ENCODE results near the gene ANGPTL8. TPM values are rescaled to one million over a fixed set of nuclear protein-coding genes. Genes with fewer than 3 reads are reported as not detected.

ANGPTL8 gene
- total RNA-seq, 1 experiment from 2014 or later = not detected

DNA sequence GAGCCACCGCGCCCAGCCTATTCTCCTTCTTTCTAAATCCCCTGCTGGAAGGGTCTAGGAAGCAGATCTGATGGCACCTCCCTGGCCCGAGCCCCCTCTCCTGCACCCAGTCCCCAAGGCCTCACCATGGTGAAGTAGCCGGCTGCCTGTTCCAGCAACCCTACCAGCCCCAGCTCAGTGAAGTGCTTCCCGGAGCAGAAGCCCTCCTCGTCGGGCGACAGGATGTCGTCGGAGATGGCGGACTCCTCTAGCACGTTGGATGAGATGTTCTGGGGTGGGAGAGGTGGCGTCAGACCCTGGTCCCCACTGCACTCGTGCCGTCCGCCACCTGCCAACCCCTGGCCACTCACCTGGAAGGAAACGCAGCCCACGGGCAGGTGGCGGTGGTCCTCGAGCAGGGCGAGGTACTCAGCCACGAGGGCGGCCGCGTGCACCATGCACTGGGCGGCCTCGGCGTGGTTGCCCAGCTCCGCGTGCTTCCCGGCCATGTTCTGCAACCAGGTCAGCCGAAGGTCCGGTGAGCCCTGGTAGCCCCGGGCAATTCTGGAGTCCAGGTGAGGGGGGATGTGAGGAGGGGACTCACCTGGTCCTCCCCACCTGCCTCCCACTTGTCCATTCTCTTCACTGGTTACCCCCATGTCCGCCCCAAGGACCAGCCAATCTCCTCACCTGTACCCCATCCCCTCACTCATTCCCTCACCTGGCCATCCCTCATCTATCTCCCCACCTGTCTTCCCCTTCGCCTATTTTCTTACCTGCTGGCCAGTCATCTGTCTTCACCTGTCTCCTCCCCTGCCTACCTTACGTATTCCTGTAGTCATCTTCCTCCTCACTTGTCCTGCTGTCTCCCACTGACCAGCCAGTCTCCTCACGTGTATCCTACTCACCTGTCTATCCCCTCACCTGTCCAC lies 30.6 kb upstream of the ANGPTL8 start:
- H3K79me2 ChIP-seq (ENCODE audit: low read length) = no peaks in the 10 kb centered on the region
- no peaks in the 10 kb centered on the region for H3K36me3 ChIP-seq (ENCODE audit: insufficient read depth, low read length)
- no peak overlapping the region for H3K9ac ChIP-seq (ENCODE audit: low read length)
- H2AFZ ChIP-seq (ENCODE audit: low read length) = no peak overlapping the region
- no peak for DNase-seq
- no peak overlapping the region for H3K4me2 ChIP-seq (ENCODE audit: low read depth, low read length, poor library complexity, severe bottlenecking)
- no peak overlapping the region for H3K27ac ChIP-seq (ENCODE audit: low read length)
- H4K20me1 ChIP-seq (ENCODE audit: insufficient read depth, low read depth, low read length) = no peaks in the 10 kb centered on the region
- no peak overlapping the region for H3K4me3 ChIP-seq (ENCODE audit: low read length)
- H3K4me1 ChIP-seq (ENCODE audit: low read length) = no peaks in the 10 kb centered on the region
- H3K27me3 ChIP-seq (ENCODE audit: low read length) = no peaks in the 10 kb centered on the region
- H3K9me3 ChIP-seq (ENCODE audit: low read length) = peaks cover 4% of the 10 kb centered on the region; the same call in 1 of the 2 replicates
- no peaks in the 10 kb centered on the region for H3K9me2 ChIP-seq (replicated peaks; ENCODE audit: insufficient read depth, low read length)

- H3K79me2 ChIP-seq (ENCODE audit: low read length) = no peaks in the 10 kb centered on the region
- H4K20me1 ChIP-seq (ENCODE audit: insufficient read depth, low read depth, low read length) = no peaks in the 10 kb centered on the region
- no peak for DNase-seq
- H3K4me3 ChIP-seq (ENCODE audit: low read length) = no peak overlapping the region
- no peak overlapping the region for H3K4me2 ChIP-seq (ENCODE audit: low read depth, low read length, poor library complexity, severe bottlenecking)
- H3K9me3 ChIP-seq (ENCODE audit: low read length) = peaks cover 4% of the 10 kb centered on the region; the same call in 1 of the 2 replicates
- no peaks in the 10 kb centered on the region for H3K36me3 ChIP-seq (ENCODE audit: insufficient read depth, low read length)
- H3K27ac ChIP-seq (ENCODE audit: low read length) = no peak overlapping the region
- no peaks in the 10 kb centered on the region for H3K27me3 ChIP-seq (ENCODE audit: low read length)
- no peak overlapping the region for H3K9ac ChIP-seq (ENCODE audit: low read length)
- H2AFZ ChIP-seq (ENCODE audit: low read length) = no peak overlapping the region
- H3K9me2 ChIP-seq (replicated peaks; ENCODE audit: insufficient read depth, low read length) = no peaks in the 10 kb centered on the region
- no peaks in the 10 kb centered on the region for H3K4me1 ChIP-seq (ENCODE audit: low read length)
Observed at GRCh38 chr19:11209839-11210655, 29.4 kb upstream of the ANGPTL8 start.

DNA sequence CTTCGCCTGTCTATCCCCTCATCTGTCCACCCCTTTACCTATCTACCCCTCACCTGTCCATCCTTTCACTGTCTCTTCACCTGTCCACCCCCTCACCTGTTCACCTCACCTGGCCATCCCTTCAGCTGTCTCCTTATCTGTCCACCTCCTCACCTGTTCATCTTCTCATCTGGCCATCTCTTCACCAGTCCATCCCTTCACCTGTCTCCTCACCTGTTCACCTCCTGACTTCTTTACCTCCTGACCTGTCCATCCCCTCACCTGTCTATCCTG lies 28.8 kb upstream of the ANGPTL8 start:
- no peak overlapping the region for H3K27ac ChIP-seq (ENCODE audit: low read length)
- DNase-seq = no peak
- H3K4me2 ChIP-seq (ENCODE audit: low read depth, low read length, poor library complexity, severe bottlenecking) = no peak overlapping the region
- H3K4me3 ChIP-seq (ENCODE audit: low read length) = no peak overlapping the region
- H3K27me3 ChIP-seq (ENCODE audit: low read length) = no peaks in the 10 kb centered on the region
- no peaks in the 10 kb centered on the region for H3K4me1 ChIP-seq (ENCODE audit: low read length)
- peaks cover 4% of the 10 kb centered on the region; the same call in 1 of the 2 replicates for H3K9me3 ChIP-seq (ENCODE audit: low read length)
- no peaks in the 10 kb centered on the region for H3K9me2 ChIP-seq (replicated peaks; ENCODE audit: insufficient read depth, low read length)
- no peaks in the 10 kb centered on the region for H4K20me1 ChIP-seq (ENCODE audit: insufficient read depth, low read depth, low read length)
- H3K79me2 ChIP-seq (ENCODE audit: low read length) = no peaks in the 10 kb centered on the region
- no peak overlapping the region for H2AFZ ChIP-seq (ENCODE audit: low read length)
- no peak overlapping the region for H3K9ac ChIP-seq (ENCODE audit: low read length)
- H3K36me3 ChIP-seq (ENCODE audit: insufficient read depth, low read length) = no peaks in the 10 kb centered on the region

DNA sequence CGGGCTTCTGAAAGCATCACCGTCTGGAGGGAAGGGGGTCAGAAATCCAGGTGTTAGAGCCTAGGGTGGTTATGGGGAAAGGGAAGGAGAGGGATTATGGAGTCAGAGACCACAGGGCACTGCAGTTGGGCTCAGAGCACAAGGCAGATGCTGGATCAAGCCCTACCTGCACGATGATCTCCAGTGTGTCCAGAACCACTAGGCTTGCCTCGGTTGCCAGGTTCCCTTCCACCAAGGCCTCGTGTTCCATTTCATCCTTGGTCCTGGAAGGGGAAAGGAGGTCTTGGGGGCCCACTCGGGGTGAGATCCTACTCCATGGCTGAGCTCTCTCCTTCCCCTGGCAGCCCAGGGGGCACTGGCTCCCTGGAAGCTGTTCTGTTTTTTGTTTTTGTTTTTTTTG lies 25.0 kb upstream of the ANGPTL8 start:
- H3K4me1 ChIP-seq (ENCODE audit: low read length) = no peaks in the 10 kb centered on the region
- H3K36me3 ChIP-seq (ENCODE audit: insufficient read depth, low read length) = no peaks in the 10 kb centered on the region
- no peak overlapping the region for H3K4me2 ChIP-seq (ENCODE audit: low read depth, low read length, poor library complexity, severe bottlenecking)
- no peak overlapping the region for H3K9ac ChIP-seq (ENCODE audit: low read length)
- H3K27ac ChIP-seq (ENCODE audit: low read length) = no peak overlapping the region
- no peaks in the 10 kb centered on the region for H3K27me3 ChIP-seq (ENCODE audit: low read length)
- H3K79me2 ChIP-seq (ENCODE audit: low read length) = no peaks in the 10 kb centered on the region
- H4K20me1 ChIP-seq (ENCODE audit: insufficient read depth, low read depth, low read length) = no peaks in the 10 kb centered on the region
- peaks cover 4% of the 10 kb centered on the region; the same call in 1 of the 2 replicates for H3K9me3 ChIP-seq (ENCODE audit: low read length)
- no peaks in the 10 kb centered on the region for H3K9me2 ChIP-seq (replicated peaks; ENCODE audit: insufficient read depth, low read length)
- no peak overlapping the region for H2AFZ ChIP-seq (ENCODE audit: low read length)
- no peak overlapping the region for H3K4me3 ChIP-seq (ENCODE audit: low read length)
- DNase-seq = no peak

GRCh38 chr19:11221082-11221598 lies 18.3 kb upstream of the ANGPTL8 start:
- Histone ChIP-seq H3K27ac (ENCODE audit: low read length) (no peak overlapping the region), H3K9ac (ENCODE audit: low read length) (no peak overlapping the region)
- DNase-seq = no peak

DNA sequence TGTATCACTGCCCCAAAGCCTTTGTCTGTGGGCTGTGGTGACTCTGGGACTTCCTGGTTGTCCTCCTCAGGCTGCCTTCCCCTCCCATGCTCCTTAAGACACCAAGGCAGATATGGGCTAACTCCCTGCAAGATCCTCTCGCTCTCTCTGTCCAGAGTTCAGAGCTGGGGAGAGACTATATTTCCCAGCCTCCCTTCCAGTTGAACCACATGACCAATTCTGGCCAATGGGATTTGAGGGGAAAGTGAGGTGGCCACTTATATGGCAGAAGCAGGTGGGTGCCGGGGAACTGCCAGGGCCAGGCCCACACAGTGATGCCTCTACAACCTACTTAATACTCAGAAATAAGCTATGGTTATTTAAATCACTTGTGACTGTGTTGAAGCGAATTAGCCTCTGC lies 16.2 kb upstream of the ANGPTL8 start:
- H3K9me2 ChIP-seq (replicated peaks; ENCODE audit: insufficient read depth, low read length) = no peaks in the 10 kb centered on the region

More at GRCh38 chr19:11221082-11221598, 18.3 kb upstream of the ANGPTL8 start:
- no peaks in the 10 kb centered on the region for H3K9me2 ChIP-seq (replicated peaks; ENCODE audit: insufficient read depth, low read length)
- H3K9me3 ChIP-seq (ENCODE audit: low read length) = no peaks in the 10 kb centered on the region
- no peaks in the 10 kb centered on the region for H3K79me2 ChIP-seq (ENCODE audit: low read length)
- H3K4me1 ChIP-seq (ENCODE audit: low read length) = no peaks in the 10 kb centered on the region
- H3K4me2 ChIP-seq (ENCODE audit: low read depth, low read length, poor library complexity, severe bottlenecking) = no peak overlapping the region
- H2AFZ ChIP-seq (ENCODE audit: low read length) = no peak overlapping the region
- H3K36me3 ChIP-seq (ENCODE audit: insufficient read depth, low read length) = no peaks in the 10 kb centered on the region
- no peaks in the 10 kb centered on the region for H3K27me3 ChIP-seq (ENCODE audit: low read length)
- H4K20me1 ChIP-seq (ENCODE audit: insufficient read depth, low read depth, low read length) = no peaks in the 10 kb centered on the region
- H3K4me3 ChIP-seq (ENCODE audit: low read length) = no peak overlapping the region

GRCh38 chr19:11224429-11224828 lies 15.0 kb upstream of the ANGPTL8 start:
- no peak overlapping the region for H3K4me3 ChIP-seq (ENCODE audit: low read length)
- H4K20me1 ChIP-seq (ENCODE audit: insufficient read depth, low read depth, low read length) = no peaks in the 10 kb centered on the region
- no peaks in the 10 kb centered on the region for H3K27me3 ChIP-seq (ENCODE audit: low read length)
- no peak overlapping the region for H3K27ac ChIP-seq (ENCODE audit: low read length)
- no peak overlapping the region for H2AFZ ChIP-seq (ENCODE audit: low read length)
- H3K36me3 ChIP-seq (ENCODE audit: insufficient read depth, low read length) = no peaks in the 10 kb centered on the region
- no peaks in the 10 kb centered on the region for H3K9me2 ChIP-seq (replicated peaks; ENCODE audit: insufficient read depth, low read length)
- no peak overlapping the region for H3K4me2 ChIP-seq (ENCODE audit: low read depth, low read length, poor library complexity, severe bottlenecking)
- DNase-seq = no peak
- no peak overlapping the region for H3K9ac ChIP-seq (ENCODE audit: low read length)
- H3K9me3 ChIP-seq (ENCODE audit: low read length) = no peaks in the 10 kb centered on the region
- no peaks in the 10 kb centered on the region for H3K79me2 ChIP-seq (ENCODE audit: low read length)
- H3K4me1 ChIP-seq (ENCODE audit: low read length) = no peaks in the 10 kb centered on the region

More for the DNA sequence above, 16.2 kb upstream of the ANGPTL8 start:
- Histone ChIP-seq H3K4me3 (ENCODE audit: low read length) (no peak overlapping the region), H3K79me2 (ENCODE audit: low read length) (no peaks in the 10 kb centered on the region), H3K4me2 (ENCODE audit: low read depth, low read length, poor library complexity, severe bottlenecking) (no peak overlapping the region), H3K4me1 (ENCODE audit: low read length) (no peaks in the 10 kb centered on the region), H4K20me1 (ENCODE audit: insufficient read depth, low read depth, low read length) (no peaks in the 10 kb centered on the region), H3K9ac (ENCODE audit: low read length) (no peak overlapping the region), H3K27ac (ENCODE audit: low read length) (no peak overlapping the region), H3K9me3 (ENCODE audit: low read length) (no peaks in the 10 kb centered on the region), H2AFZ (ENCODE audit: low read length) (no peak overlapping the region), H3K27me3 (ENCODE audit: low read length) (no peaks in the 10 kb centered on the region), H3K36me3 (ENCODE audit: insufficient read depth, low read length) (no peaks in the 10 kb centered on the region)
- no peak for DNase-seq

- Histone ChIP-seq H2AFZ (ENCODE audit: low read length) (no peak overlapping the region), H3K36me3 (ENCODE audit: insufficient read depth, low read length) (no peaks in the 10 kb centered on the region), H3K79me2 (ENCODE audit: low read length) (no peaks in the 10 kb centered on the region), H3K4me1 (ENCODE audit: low read length) (no peaks in the 10 kb centered on the region), H3K4me2 (ENCODE audit: low read depth, low read length, poor library complexity, severe bottlenecking) (no peak overlapping the region), H3K4me3 (ENCODE audit: low read length) (no peak overlapping the region), H3K9me3 (ENCODE audit: low read length) (no peaks in the 10 kb centered on the region), H3K27me3 (ENCODE audit: low read length) (no peaks in the 10 kb centered on the region), H3K27ac (ENCODE audit: low read length) (no peak overlapping the region), H3K9ac (ENCODE audit: low read length) (no peak overlapping the region), H4K20me1 (ENCODE audit: insufficient read depth, low read depth, low read length) (no peaks in the 10 kb centered on the region), H3K9me2 (replicated peaks; ENCODE audit: insufficient read depth, low read length) (no peaks in the 10 kb centered on the region)
- no peak for DNase-seq
Observed at GRCh38 chr19:11225172-11225571, 14.2 kb upstream of the ANGPTL8 start.

Data from Karpas-422 (cell line).